Heart right ventricle (tissue), 16 donors: ENCODE measurements around the gene PALD1. TPM values are rescaled to one million over a fixed set of nuclear protein-coding genes. Genes with fewer than 3 reads are reported as not detected.
A peak's percentile ranks its signal among the peaks of the same experiment; 100 is the strongest.

Source experiments
- ATAC-seq, 8 donors: fragments of 200-7000 bp; cut with Tn5 transposase; one replicate each; pipeline ENCODE4 v1.9.1; 2020; ENCODE audit warnings: mild to moderate bottlenecking in 8 of 8, moderate library complexity in 8 of 8, moderate number of reproducible peaks in 1 of 8
- DNase-seq, 2 donors: peaks; one replicate each; pipeline ENCODE4 v3.0.0-alpha.2; 2020
- H3K27ac ChIP-seq, 10 donors: fragments of 200-600 bp; sonication (generic) in 2 of 10; one replicate each; pipeline versions ENCODE4 v1.5.0 to v1.8.0; 2020 to 2022; ENCODE audit warnings: mild to moderate bottlenecking in 3 of 10
- H3K27me3 ChIP-seq, 7 donors: fragments of 200-600 bp; one replicate each; pipeline ENCODE4 v1.8.0; 2021 to 2022; ENCODE audit warnings: mild to moderate bottlenecking in 2 of 7
- H3K36me3 ChIP-seq, 9 donors: fragments of 200-600 bp; sonication (generic) in 1 of 9; one replicate each; pipeline versions ENCODE4 v1.5.0 to v1.8.0; 2020 to 2022; ENCODE audit warnings: mild to moderate bottlenecking in 2 of 9
- H3K4me1 ChIP-seq, 9 donors: fragments of 200-600 bp; sonication (generic) in 1 of 9; one replicate each; pipeline versions ENCODE4 v1.5.0 to v1.8.0; 2020 to 2022; ENCODE audit warnings: mild to moderate bottlenecking in 4 of 9
- H3K4me3 ChIP-seq, 10 donors: fragments of 200-600 bp; sonication (generic) in 2 of 10; one replicate each; pipeline versions ENCODE4 v1.5.0 to v1.8.0; 2020 to 2022; ENCODE audit warnings: mild to moderate bottlenecking in 7 of 10, moderate library complexity in 2 of 10
- H3K9me3 ChIP-seq, 11 donors: fragments of 200-600 bp in 10 of 11; sonication (generic) in 2 of 11; one replicate each; pipeline versions ENCODE4 v1.5.0 to v1.8.0; 2013 to 2022; ENCODE audit warnings: mild to moderate bottlenecking in 2 of 11, control low read depth in 1 of 11, moderate library complexity in 1 of 11
- CTCF ChIP-seq, 9 donors: fragments of 200-600 bp; sonication (generic) in 2 of 9; IDR thresholded peaks; one replicate each; pipeline versions ENCODE4 v1.5.0 to v1.8.0; 2021 to 2022; ENCODE audit warnings: antibody characterized with exemption in 9 of 9, mild to moderate bottlenecking in 5 of 9, moderate library complexity in 1 of 9
- WGBS, 2 donors: extraction: QIAGEN DNeasy Blood & Tissue Kit; methylation state at CpG; one replicate each; pipeline ENCODE4 v1.1.7; 2013; ENCODE audit warnings: inconsistent platforms in 1 of 2; 5-methylcytosine and 5-hydroxymethylcytosine counted together
- intact Hi-C, 10 donors: fragments of 100-400 bp; cut with DNase I; formaldehyde crosslinking; loops; one replicate each; pipeline versions ENCODE4 v1.11.1 to v1.14.2; 2022
- polyA plus RNA-seq, 2 donors: library from polyadenylated mRNA; stranded (reverse); fragments of 200-250 nt; gene quantifications; one replicate each; pipeline ENCODE4 v1.2.3, GENCODE V29; 2013
- total RNA-seq, 10 donors: library from RNA; stranded (reverse); fragmentation: NEBNext Ultra II Directional in 3 of 10; extraction: Animal tissue kit (Norgen Biotek cat#: 25700) in 3 of 10; gene quantifications; one replicate each; pipeline versions ENCODE4 v1.2.1 to v1.2.4, GENCODE V29; 2021 to 2023
- donor health status: Arrhythmogenic right ventricular cardiomyopathy.
- donor health status: ischemic (EF 13 %, LVEDD 7.1; RV severe dilation, severe dysfunction).
- donor health status: healthy with polysubstance abuse.
- donor health status: DM: no; HTN: yes; CAD: no.
- donor health status: DM: no; HTN: no; CAD: no.
- donor health status: ischemic (EF 25% LVEDD 6.9; RV normal size, moderate dysfunction).
- donor health status: ischemic (EF 25% LVEDD 5.7; RV mildly dilated, moderate dysfunction).
- donor health status: healthy.
- donor health status: DM: yes; HTN: yes; CAD: no.
- donor health status: Ischemic cardiomyopathy.
- donor health status: ischemic (EF 35%, LVEDD 5.7; RV mildly dilated, moderate dysfunction).
- donor health status: nonischemic (EF 11% LVEDD 7.7; RV severe dilation, severe dysfunction).
- donor health status: DM: yes; HTN: yes; CAD: no.
- donor health status: PGD.
- donor health status: ischemic (EF 29% LVEDD 5.4; RV normal size, mild dysfunction).
- donor health status: nonischemic (EF 23%, LVEDD 6.1; RV moderate dilation, normal function).

The PALD1 gene
- total and polyA plus RNA-seq, 12 donors, result 4.1 to 10.3 (median 5.9) TPM

GRCh38 chr10:70513848-70514309 lies 35.3 kb downstream of the PALD1 start:
- no peak overlapping the region for H3K4me3 ChIP-seq
- no peak for ATAC-seq
- no peak overlapping the region for H3K27ac ChIP-seq
- 70 to 74% methylated on average over 14 of the region's 14 CpGs for WGBS, 2 donors
- H3K9me3 ChIP-seq, result no peaks in the 10 kb centered on the region
- no peaks in the 10 kb centered on the region for H3K27me3 ChIP-seq
- TF ChIP-seq CTCF (IDR thresholded peaks at IDR 0.05), result no peak
- DNase-seq, result no peak
- intact Hi-C loops, result loop anchor here in 2 of 10 donors (5.0 kb wide), 2 partner anchors 37 to 52 kb away; partner anchors contain the start of gene PALD1 (in 1 of the 2)
- H3K4me1 ChIP-seq, result peaks cover 34 to 71% (median 58%) of the 10 kb centered on the region in 9 donors
- H3K36me3 ChIP-seq, result no peaks in the 10 kb centered on the region

- Histone ChIP-seq H3K27me3 (no peaks in the 10 kb centered on the region), H3K27ac (no peak overlapping the region), H3K9me3 (no peaks in the 10 kb centered on the region), H3K4me3 (no peak overlapping the region), H3K36me3 (no peaks in the 10 kb centered on the region), H3K4me1 (peaks cover 27 to 64% (median 51%) of the 10 kb centered on the region in 9 donors)
- WGBS, 2 donors, result 58 to 59% methylated on average over 8 of the region's 8 CpGs
- ATAC-seq (peak in 2 of 8 donors; percentile 26 to 38), DNase-seq (no peak)
- intact Hi-C loops, result loop anchor here in 2 of 10 donors (5.0 kb wide), 2 partner anchors 37 to 52 kb away; partner anchors contain the start of gene PALD1 (in 1 of the 2)
- TF ChIP-seq CTCF (IDR thresholded peaks at IDR 0.05), result no peak
Observed at GRCh38 chr10:70514591-70514990, 36.0 kb downstream of the PALD1 start.

GRCh38 chr10:70515035-70515667 lies 36.6 kb downstream of the PALD1 start:
- H3K36me3 ChIP-seq, result no peaks in the 10 kb centered on the region
- intact Hi-C loops, result no loop called here
- no peak overlapping the region for H3K27ac ChIP-seq
- ATAC-seq (peak in 2 of 8 donors; percentile 5 to 19), DNase-seq (no peak)
- H3K4me3 ChIP-seq, result no peak overlapping the region
- H3K4me1 ChIP-seq, result peaks cover 23 to 63% (median 45%) of the 10 kb centered on the region in 9 donors
- H3K9me3 ChIP-seq, result no peaks in the 10 kb centered on the region
- no peaks in the 10 kb centered on the region for H3K27me3 ChIP-seq
- 87 to 91% methylated on average over 8 of the region's 8 CpGs for WGBS, 2 donors
- TF ChIP-seq CTCF (IDR thresholded peaks at IDR 0.05), result no peak

GRCh38 chr10:70518695-70519094 lies 40.1 kb downstream of the PALD1 start:
- TF ChIP-seq CTCF (IDR thresholded peaks at IDR 0.05), result no peak
- intact Hi-C loops, result no loop called here

More at GRCh38 chr10:70518695-70519094, 40.1 kb downstream of the PALD1 start:
- H3K4me3 ChIP-seq, result no peak overlapping the region
- H3K4me1 ChIP-seq, result peaks cover 6 to 46% (median 22%) of the 10 kb centered on the region in 9 donors
- H3K27me3 ChIP-seq, result no peaks in the 10 kb centered on the region
- 93 to 94% methylated on average over 5 of the region's 5 CpGs for WGBS, 2 donors
- no peak for DNase-seq
- H3K36me3 ChIP-seq, result no peaks in the 10 kb centered on the region
- no peak for ATAC-seq
- no peak overlapping the region for H3K27ac ChIP-seq
- no peaks in the 10 kb centered on the region for H3K9me3 ChIP-seq
